Measurements from ENCODE around the gene TRIM15.

The TRIM15 gene

DNA sequence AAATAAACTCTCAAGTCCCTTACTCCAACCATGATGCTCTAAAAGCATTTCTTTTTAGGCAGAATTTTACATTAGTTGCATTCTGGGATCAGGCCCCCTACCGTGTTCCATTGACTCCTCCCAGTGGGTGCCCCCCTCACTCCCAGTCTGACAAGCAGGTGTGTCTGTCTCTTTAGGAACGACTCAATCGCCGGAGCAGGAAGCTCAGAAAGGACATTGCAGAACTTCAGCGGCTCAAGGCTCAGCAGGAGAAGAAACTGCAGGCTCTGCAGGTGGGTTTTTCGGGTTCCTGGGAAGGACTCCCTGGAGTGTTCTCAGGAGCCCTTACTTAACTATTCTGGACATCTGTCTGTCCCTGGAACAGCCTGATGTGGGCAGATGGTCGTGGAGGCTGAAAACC lies 17.5 kb upstream of the TRIM15 start:
- no peak for DNase-seq (ENCODE audit: low read depth in 2 of 2)

DNA sequence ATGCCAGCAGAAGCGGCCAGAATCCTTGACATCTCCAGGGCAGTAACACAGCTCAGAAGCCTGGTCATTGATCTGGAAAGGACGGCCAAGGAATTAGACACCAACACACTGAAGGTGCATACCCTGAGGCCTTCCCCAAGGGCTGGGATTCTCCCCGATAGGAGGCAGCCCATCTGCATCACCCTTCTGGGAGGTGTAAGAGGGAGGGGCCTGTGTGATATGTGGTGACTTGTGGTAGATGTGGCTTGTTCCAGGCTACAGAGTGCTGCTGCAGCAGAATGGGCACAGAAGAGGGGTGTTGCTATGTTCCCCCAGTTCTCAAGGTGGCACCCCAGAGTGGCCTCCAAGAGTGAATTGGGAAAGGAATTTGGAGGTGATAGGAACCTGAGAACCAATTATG lies 16.2 kb upstream of the TRIM15 start:
- DNase-seq (ENCODE audit: low read depth in 2 of 2), result no peak

DNA sequence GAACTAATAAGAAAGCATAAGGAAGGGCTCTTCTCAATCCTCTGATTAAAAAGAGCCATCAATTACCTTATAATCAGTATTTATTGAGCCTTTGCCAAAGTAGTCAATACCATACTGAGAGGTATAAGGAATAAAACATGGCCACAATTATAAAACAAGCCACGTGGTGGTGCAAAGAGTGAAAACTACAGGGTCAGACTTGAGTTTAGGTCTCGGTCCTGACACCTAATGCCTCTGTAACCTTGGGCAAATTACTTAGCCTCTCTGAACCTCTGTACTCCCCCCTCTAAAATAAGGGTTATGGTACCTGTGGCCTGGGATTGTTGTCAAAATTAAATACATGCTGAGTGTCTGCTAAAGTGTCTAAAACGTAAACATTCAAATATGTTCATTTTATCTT lies 14.1 kb upstream of the TRIM15 start:
- no peak for DNase-seq (ENCODE audit: low read depth in 2 of 2)

DNA sequence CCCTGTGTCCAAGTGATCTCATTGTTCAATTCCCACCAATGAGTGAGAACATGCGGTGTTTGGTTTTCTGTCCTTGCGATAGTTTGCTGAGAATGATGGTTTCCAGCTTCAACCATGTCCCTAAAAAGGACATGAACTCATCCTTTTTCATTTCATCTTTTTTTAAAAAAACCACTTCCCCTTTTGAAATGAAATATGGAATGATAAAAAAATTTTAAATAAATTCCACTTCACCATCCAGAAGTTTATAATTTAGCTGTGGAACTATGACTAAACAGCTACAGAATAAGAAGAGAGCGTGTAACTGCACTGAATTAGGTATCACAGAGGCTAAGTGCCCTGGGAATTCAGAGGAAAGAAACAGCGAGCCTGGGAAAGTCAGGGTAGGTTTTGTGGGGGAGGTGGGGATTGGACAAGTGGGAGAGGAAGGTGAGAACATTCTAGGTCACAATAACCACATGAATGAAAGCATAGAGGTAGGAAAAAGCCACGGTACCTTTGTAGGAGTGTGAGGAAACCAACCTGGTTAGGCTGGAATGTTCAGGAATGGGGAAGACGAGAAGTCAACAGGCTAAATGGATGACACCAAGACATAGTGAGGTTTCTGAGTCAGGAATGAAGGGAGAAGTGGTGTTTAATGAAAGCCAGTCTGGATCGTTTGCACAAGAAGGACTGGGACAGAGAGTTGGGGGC lies 13.3 kb upstream of the TRIM15 start:
- DNase-seq (ENCODE audit: low read depth in 2 of 2), result no peak

DNA sequence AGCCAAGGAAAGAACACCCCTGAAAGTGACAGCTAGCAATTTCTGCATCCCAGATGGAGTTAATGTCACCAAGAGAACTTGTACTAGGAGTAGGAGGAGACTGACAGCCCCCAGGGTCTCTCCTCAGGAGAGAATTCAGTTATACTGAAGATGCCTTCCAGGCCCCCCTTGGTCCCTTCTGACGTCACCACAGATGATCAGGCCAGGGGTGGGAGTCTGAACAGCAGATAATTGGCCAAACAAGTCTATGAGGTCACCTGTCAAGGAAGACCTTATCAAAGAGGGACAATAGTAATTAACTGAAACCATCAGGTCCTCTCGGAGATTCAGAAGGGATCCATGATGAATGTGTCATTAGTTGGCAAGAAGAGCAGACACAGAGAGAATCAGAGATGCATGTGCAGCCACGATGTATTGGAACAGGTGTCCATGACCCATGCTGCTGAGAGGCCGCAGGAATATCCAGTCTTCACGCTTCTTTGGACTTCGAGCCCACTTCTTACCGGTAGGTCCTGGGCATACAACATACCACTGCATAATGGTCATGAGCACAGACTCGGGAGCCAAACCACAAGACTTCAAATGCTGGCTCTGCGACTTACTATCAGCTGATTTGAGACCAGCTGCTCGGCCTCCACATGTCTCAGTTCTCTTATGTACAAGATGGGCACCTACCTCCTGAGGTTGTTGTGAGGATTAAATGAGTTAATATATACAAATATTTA lies 12.5 kb upstream of the TRIM15 start:
- no peak for DNase-seq (ENCODE audit: low read depth in 2 of 2)

DNA sequence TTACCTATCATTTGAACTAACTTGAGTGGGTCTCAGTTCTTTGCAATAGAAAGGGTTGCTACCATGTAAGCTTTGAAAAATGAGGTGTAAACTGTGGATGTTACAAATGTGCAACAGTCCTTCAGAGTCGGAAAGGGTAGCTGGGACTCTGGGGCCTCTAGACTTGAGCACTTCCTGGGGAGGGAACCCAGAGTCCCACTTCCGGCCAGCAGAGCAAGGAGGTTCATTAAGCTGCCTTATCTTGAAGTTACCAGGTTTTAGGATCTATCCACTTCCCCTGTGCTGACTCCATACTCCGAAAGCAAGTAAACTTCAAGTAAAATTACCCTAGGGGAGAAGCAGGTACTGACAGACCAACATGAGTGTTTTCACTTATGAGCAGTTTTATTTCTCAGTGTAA lies 11.8 kb upstream of the TRIM15 start:
- no peak for DNase-seq (ENCODE audit: low read depth in 2 of 2)

DNA sequence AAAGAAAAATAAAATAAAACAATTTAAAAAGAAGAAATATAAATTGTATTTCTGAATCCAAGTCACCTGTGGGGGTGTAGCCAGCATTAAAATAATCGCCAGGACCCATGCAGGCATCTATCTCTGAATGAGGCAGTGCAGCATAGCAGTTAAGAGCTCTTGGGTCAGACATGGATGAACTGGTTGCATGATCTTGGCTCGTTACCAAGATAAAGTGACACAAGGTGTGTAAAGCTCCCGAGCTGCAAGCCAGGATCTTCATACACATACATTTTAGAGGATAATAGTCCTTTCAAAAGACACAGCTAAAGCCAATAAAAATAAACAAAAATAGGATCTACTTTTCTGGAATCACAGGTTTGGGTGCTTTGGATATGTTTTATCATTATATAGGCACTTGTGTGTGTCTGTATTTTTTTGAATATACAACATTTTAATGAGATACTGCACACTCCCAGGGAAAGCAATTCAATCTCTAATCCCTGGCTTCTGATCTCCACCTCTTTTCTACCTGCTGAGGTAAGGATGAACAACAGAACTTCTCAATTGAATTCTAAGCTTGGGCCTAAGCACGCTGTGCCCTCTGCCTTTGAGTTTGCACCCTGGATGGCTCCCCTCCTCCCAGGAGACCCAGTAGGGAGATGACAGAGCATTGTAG lies 11.2 kb upstream of the TRIM15 start:
- DNase-seq (ENCODE audit: low read depth in 2 of 2), result no peak

DNA sequence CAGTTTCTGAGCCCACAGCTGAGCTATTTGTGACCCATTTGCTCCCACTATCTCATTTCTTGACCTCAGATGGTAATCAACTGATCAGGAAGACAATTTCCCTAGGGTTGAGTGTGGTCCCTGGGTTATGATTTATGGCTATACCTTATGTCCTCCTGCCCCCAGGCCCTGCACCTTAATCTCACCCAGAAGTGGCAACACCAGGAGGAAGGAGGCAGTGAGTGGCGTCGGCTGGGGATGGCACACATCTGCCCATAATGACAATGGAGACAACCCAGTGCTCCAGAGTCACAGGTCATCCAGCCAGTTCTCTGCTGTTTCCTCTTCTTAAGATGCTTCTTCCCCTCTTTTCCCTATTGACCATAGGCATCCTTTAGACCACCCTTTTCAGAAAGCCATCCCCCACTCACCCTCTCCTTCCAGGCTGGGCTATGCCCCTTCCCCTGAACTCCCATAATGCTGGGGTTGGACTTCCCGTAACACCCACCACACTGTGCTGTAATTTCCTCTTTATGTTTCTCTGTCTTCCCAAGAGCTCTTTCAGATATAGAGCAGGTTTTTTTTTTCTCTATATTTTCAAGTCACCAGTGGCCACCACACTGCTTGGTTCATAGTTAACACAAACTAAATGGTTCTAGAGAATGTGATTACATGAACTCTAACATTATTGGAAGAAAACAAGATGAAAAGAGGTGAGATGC lies 10.3 kb upstream of the TRIM15 start:
- DNase-seq (ENCODE audit: low read depth in 2 of 2), result no peak

DNA sequence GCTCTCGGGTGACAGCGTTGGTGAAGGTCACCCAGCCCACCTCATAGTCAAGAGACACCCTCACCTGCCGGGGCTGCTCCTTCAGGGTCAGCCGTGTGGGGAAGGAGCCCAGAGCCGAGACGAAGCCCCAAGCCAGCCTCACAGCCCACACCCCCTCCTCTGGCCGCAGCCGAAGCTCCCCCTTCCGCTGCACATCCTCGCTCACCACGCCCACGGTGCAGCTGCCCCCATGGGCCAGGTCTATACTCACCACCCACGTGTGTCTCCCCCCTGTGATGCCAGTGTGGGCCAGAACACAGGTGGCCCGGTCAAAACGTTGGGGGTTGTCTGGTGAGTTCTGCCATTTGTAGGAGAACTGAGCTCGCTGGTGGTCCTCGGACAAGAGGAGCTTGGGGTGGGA lies 9.3 kb upstream of the TRIM15 start:
- DNase-seq (ENCODE audit: low read depth in 2 of 2), result no peak

DNA sequence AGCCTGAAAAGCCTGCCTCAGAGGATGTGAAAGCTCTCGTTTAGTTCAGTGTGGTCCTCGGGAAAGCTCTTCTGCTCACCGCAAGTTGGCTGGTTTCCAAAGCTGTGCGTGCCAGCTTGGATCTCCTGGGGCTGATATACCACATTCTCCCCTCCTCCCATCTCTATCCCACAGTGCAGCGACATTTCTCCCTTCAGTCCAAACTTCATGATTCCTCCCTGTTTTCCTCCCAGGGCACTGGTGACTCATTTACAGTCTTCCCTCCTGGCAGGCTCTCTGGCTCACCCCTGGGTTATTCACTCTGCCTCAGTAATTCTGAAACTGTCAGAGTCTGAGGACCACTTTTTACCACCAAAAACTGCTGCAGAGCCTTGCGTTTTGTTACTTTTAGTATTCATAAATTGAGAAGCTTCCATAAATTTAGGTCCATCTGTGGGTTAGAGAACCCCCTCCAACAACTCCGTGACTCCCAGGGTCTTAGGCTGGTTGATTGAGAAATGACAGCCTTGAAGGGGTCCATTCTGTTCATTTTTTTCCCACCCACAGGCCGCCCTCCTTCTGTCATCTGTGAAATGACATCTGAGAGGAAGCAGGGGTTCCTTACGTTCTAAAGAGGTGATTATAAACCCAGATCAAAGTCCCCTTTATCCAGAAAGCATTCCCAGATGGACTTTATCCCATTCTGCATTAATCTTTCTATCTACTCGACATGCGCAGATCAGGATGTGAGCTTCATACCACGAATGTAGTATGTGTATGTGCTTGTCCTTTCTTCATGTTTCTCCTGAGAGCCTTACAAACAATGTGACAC lies 8.4 kb upstream of the TRIM15 start:
- no peak for DNase-seq (ENCODE audit: low read depth in 2 of 2)

DNA sequence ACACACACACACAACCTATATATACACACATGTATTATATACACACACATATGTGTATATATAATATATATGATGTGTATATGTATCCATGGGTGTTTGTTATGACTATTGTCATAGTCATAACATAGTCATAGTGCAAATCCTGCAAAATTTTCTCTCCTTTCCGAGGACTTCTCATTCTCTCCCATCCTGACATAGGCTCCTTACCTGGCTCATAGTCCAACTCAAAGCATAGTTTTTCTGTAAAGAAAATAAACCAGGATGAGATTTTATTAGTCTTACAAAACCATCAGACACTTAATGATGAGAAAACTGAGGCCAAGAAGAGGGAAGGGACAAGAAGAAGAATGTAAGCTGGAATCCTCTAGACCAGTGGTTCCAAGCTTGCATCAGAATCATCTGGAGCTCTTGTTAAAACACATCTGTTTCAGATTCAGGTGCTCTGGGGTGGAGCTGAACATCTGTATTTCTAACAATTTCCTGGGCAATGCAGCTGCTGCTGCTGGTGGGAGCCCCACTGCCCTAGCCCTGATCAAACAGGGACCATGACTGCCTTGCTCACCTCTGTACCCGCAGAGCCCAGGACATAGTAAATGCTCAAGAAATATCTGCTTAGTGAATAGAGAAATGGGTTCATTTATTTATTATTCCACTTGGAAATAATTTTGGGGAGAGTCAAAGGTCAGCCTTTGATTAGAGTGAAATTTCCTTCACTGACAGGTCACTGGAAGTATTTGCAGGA lies 7.7 kb upstream of the TRIM15 start:
- DNase-seq (ENCODE audit: low read depth in 2 of 2), result no peak

DNA sequence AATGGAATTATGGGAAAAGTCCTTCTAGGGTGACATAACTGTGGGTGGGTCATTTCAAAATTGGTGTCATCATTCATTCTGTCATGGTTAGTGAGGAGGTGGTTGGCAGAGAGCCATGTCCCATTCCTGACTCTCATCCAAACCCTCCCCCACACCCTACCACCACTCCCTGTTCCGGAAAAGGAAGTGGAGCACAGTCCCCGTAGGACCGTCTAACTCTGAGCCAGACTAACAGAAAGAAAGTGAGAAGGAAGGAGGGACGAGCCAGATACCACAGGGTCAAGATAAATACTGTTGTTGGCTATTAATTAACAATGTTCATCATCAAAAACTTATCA lies 7.1 kb upstream of the TRIM15 start:
- DNase-seq (ENCODE audit: low read depth in 2 of 2), result no peak

DNA sequence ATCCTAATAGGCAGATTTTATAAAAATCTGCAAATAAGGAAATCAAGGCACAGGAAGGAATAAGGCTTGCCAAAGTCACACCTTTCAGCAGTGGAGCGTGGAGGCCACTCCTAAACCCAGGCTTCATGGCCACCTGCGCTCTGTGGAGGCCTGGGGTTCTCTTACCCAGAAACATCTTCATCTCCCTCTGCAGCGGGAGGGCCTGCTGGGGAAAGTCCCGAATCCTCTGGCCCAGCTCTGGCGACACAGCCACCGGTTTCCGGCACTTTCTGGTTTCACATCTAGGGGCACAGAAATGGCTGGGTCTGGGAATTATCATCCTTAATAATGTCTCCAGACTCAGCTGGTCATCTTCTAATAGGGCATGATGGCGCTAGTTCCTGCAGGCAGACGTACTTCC lies 6.6 kb upstream of the TRIM15 start:
- no peak for DNase-seq (ENCODE audit: low read depth in 2 of 2)

DNA sequence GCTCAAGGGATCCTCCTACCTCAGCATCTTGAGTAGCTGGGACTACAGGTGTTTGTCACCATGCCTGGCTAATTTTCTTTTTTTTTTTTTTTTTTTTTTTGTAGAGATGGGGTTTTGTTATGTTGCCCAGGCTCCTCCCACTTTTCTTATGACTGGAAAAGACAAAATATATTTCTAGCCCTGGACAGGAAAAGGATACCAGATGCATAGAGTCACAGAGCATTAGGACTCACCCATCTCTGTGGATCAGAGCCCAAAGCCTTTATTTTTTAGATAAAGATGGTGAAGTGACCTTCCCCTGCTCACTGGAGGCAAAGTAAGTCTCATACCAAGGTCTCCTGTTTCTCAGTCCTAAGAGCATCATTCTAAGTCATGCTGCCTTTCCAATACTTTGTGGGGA lies 5.8 kb upstream of the TRIM15 start:
- DNase-seq (ENCODE audit: low read depth in 2 of 2), result no peak

DNA sequence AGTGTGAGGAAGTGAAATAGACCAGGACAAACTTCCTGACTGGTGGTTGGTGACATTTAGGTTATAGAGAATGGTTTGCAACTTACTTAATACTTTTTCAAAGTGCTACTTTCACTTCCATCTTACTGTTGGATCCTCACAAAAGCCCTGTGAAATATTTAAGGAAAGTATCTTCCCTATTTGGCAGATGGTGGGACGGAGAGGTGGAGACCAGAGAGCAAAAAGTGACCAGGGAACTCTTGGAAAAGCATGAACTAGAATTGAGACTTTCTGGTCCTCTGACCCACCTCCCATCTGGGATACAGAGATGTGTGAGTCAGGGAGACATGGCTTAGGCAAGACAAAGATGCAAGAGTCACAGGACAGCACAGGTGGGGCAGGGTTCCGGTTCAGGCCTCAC lies 5.3 kb upstream of the TRIM15 start:
- DNase-seq (ENCODE audit: low read depth in 2 of 2), result no peak

DNA sequence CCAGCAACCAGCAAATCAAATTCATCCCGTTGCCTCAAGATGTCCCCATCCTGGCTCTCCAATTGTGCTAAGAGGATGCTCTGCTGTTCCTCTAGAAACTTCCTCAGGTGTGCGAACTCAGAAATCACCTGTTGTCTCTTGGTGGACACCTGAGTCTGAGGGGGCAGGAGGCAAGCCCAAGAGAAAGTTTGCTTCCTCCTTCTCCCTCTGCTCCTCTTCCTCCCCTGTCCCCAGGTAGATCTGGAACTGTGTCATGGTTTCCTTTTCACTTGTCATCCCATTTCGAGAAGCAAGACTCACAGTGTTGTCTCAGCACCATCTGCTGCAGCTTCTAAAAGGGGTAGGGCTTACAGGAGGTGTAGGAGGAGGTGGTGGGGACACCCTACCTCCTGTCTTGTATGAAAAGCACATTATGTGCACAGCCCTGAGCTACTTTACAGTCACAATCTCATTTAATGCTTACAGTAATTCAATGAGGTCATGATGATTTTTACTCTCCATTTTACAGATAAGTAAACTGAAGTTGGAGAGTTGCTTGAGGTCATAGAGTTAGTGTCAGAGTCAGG lies 4.8 kb upstream of the TRIM15 start:
- no peak for DNase-seq (ENCODE audit: low read depth in 2 of 2)

DNA sequence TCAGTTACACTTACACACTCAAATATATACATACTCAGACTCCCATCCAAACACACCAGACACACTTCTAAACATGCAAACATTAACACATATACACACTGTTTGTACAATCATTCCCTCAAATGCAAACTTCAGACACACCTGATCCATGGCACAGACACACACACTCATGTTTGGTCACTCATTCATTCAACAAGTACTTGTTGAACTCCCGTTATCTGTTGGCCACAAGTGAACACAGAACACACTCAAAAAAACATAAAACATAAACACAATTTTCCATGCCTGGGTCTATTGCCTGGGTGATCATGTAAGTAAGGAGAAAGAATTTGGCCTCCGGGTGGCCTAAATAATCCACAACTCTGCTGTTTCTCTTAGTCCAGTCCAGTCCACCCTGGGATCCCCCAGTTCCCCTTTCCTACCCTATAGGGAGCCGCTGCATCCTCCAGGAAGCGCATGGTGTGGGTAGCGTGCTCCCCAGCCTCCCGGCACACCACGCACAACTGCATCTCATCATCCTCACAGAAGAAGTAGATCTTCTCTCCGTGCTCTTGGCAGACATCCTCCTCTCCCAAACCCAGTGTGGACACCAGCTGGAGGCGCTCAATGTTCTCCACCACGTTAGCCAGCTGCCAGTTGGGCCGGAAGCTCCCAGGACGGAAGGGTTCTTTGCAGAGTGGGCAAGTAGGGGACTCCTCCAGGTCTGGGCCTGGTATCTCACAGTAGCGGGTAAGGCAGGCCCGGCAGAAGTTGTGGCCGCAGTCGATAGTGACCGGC lies 3.1 kb upstream of the TRIM15 start:
- DNase-seq (ENCODE audit: low read depth in 2 of 2), result no peak

DNA sequence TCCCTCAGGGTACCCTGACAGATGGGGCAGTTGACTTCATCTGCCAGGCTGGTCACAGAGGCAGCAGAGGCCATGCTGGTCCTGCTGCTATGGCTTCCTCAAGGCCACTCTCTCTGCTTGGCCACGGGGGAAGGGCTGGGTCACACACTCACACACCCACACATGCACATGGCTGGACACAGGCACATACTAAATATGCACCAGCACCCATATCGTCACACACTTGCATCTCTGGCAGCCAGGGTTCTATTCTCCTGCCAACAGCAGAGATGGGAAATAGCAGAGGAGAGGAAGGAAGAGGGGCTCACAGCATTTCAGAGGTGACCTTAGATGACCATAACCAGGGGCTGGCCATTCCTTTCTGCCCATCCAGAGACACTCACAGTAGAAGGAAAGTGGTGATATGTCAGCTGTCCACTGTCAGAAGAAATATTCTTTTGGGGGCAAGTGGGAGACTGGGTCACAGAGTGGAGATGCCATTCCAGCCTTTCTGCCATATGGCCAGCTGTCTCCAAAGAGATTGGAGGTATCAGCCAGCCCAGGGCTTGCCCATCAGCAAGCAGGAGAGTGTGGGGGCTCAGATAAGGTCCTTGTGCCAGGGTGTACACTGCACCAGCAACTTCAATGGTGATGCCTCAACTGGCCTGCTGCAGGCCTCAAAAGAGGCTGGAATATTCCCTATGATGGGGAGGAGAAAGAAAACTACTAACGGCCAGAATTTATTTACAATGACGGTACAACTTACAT lies 2.4 kb upstream of the TRIM15 start, which contains the start of gene TRIM10:
TSS of gene TRIM10 (minus strand) at position 427 of the 747 bp plus-strand sequence. CDS start at position 74, 353 bp downstream.
- DNase-seq (ENCODE audit: low read depth in 2 of 2), result no peak

Data from activated CD8-positive, alpha-beta memory T cell treated with anti-CD3 and anti-CD28 coated beads for 4 hours (primary cell).